HG03565 (cell line): ENCODE measurements around the gene ABCA1.

Experiments used
- ATAC-seq: cut with Tn5 transposase; IDR thresholded peaks from one replicate; pipeline ENCODE4 v1.9.1; 2021; ENCODE audit warnings: mild to moderate bottlenecking, moderate library complexity; ENCODE audit not compliant: unreplicated experiment

The ABCA1 gene

GRCh38 chr9:104805441-104805840 is 122.5 kb downstream of the ABCA1 start:
- no peak for ATAC-seq

- no peak for ATAC-seq
Observed at GRCh38 chr9:104802906-104803305, 125.0 kb downstream of the ABCA1 start.

DNA sequence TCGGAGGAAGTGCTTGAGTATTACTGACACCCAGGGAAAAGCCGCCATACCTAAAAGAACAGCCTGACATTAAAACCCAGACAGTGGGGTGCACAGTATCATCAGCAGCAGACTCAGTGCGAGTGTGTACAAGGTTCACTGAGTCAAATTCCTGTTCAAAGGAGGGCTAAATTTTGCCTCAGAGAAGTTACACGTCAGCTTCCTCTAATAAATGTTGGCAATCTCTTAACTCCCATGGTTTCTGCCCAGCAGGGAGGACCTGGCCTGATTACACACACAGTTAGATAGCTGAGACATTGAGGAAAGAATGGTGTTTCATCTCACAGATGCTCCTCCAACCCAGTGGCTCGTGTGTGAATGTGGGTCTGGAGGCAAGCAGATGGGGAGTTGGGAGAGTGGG is 125.8 kb downstream of the ABCA1 start:
- no peak for ATAC-seq

DNA sequence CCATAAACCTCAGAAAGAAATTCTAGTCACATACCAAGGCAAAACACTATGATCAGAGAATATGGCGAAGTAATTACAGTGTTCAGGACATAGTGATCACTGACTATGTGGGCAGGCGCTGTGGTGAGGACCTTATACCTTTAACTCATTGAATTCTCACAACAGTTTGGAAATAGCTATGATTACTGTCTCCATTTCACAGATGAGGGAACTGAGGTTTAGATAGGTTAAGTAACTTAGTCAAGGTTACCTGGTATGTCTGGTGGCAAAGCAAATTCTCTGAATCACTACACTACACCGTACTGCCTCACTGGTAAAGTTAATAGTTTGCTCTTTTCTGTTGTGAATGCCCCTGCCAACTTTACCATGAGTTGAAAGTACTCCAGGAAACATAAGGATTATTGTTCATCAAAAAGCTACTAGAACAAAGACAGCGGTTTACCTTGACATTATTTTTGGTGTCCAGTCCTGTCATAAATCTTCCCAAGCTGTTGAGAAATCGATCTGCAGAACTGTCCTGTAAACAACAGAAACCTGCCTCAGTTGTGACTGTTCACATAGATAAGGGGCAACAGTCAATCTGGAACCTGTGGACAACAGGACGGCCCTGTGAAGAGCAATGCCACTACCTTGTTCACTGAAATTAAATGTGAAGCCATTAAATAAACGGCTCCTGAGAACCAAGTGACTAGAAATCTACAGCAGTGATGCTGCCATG is 127.7 kb downstream of the ABCA1 start:
- no peak for ATAC-seq

DNA sequence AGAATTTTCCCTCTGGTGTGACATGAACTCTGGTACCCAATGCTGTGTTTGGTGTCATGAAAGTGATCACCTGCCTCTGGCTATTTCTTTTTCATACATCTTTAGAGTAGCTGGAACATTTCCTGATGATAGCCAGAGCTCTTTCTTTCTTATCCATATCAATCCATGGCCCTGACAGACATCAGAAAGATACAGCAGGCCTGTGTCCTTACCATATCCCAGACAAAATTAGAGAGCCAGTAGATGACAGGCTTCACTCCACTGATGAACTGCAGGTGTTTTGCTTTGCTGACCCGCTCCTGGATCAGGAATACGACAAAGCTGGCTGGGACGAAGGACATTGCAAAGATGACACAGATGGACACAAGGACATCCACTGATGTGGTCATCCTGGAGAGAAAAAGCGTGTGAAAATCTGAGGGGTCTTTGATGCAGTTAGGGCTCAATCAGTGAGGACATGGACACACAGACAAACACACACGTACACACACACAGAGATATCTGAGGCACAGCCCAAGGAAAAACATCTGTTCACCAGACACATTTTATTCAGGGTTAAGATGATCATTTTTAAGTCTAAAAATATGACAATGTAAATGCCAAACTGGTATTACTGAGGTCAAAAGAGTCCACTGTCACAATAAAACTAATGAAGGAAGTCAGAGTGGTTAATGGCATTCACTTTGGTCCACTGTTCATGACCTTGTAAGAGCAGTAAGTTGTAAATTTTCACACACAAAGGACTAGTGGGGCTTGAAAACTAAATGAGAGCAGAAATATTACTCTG is 129.6 kb downstream of the ABCA1 start:
- no peak for ATAC-seq

- ATAC-seq = no peak
Observed at GRCh38 chr9:104795857-104796256, 132.1 kb downstream of the ABCA1 start.

DNA sequence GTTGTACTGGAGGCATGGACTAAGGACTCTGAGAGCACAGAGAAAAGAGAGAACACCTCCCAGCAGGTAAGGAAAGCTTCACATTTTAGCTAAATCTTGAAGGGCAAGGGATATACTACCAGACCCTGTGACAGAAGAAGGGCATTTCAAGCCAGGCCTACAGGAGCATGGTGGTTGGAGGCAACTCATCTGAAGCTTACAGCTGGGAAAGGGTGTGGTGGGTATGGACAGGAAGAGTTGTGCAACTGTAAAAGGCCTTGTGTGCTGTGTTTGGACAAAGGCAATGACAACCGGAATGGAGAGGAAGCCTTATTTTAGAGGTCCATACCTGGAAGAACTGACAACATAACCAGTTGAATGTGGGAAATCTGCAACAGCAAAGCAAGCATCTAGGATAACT is 132.9 kb downstream of the ABCA1 start:
- no peak for ATAC-seq

DNA sequence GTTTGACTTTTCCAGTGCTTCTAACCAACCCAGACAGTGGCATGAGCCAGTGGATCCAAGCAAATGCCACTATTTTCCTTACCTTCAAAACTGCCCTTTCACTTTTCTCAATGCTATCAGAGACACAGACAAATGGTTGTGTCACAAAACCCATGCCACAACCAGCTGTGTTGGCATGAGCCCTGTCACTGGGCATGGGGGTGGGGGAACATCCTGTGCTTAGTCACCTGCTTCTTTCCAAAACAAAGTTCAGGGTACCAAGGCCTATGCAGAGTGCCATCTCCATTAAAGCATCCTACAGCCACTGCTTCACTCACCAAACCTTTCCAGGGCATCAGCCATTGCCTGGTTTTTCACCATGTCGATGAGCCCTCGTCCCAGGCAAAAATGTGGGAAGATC is 133.9 kb downstream of the ABCA1 start:
- no peak for ATAC-seq

DNA sequence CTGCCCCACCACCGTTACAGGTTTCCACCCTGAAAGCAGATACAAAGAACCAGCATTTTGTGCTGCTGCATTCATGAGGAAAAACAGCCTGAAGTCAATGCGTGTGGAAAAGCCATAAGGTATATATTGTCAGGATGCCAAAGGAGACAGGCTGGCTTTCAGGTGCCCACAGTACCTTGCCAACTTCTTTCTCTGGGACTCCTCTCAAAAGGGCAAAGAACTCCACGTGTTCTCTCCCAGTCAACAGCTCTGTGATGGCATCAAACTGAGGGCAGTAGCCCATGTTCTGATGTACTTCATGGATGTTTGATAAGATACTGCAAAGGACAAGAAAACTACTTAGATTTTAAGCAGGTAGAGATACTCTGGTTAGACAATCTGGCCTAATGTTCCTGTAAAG is 139.7 kb downstream of the ABCA1 start:
- ATAC-seq = no peak

DNA sequence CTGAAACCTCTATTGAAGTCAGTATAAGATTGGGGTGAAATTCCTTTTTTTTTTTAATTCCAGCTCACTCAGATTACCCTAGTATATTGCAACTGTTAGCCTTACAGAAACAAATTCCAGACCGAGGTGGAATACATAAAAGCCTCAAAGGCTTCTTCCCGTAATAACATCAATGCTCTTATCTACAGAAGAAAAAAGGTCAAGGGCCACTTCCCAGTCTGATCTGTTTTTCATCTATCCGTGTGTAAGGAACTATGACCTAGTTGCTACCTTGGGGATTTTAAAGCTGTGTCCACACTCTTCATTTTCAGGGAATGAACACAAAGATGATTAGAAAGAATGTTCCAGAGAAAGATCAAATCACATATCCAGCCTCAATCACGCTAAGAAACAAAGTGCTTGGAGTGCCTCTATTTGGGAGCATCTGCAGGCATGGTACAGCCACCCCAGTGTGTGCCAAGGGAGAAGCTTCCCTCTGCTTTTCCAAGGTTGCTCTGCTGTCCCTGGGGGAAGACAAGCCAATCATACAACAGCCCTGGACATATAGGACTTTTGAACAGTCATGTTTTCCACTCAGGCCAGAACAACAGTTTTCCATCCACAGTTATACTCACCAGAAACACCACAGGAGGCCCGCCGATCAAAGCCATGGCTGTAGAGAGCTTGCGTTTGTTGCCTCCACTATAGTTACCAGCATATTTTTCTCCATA is 140.5 kb downstream of the ABCA1 start:
- ATAC-seq = no peak

GRCh38 chr9:104786293-104786692 is 141.7 kb downstream of the ABCA1 start:
- no peak for ATAC-seq

GRCh38 chr9:104784098-104784497 is 143.9 kb downstream of the ABCA1 start:
- ATAC-seq = peak; percentile 77

DNA sequence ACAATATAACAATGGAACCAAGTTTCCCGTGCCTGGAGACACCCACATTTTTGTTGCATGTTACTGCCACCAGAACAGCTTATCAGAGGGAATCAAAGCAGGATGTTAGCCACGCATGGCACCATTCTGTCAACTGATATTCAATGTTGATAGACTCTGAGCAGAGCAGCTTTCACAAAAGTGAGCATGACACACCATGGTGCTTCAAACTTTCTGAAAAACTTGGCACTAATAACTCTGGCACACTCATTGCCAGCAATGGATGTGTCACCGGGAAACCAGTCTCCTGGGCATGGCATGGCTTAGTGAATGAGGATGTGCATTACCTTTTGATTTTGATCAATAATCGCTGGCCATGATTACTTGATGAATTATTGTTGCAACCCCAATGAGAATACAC is 144.4 kb downstream of the ABCA1 start:
- no peak for ATAC-seq

DNA sequence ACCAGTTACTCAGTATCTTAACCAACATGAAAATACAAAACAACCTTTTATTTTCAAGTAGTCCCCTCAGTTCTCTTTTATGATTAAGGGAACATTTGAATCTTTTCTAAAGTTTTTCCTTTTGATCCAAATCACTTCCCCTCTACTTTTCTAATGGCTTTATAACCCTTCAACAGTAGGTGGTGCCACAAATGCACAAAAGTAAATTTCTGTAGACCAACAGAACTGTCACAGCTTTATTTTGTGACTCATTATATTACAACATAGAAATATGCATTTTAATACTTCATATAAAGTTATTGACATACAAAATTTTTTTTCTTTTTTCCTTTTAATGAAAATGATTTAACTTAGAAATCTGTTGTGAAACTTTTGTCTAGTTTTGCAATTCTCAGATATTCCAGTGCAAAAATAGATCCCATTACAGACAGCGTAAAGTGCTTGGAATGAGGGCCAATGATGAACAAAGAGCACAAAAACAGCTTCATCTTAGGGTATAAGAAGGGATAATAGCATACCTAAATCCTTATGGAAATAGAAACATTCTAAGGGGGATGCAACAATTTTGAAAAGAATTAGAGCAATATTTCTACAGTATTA is 147.1 kb downstream of the ABCA1 start:
- peak; percentile 34 for ATAC-seq

DNA sequence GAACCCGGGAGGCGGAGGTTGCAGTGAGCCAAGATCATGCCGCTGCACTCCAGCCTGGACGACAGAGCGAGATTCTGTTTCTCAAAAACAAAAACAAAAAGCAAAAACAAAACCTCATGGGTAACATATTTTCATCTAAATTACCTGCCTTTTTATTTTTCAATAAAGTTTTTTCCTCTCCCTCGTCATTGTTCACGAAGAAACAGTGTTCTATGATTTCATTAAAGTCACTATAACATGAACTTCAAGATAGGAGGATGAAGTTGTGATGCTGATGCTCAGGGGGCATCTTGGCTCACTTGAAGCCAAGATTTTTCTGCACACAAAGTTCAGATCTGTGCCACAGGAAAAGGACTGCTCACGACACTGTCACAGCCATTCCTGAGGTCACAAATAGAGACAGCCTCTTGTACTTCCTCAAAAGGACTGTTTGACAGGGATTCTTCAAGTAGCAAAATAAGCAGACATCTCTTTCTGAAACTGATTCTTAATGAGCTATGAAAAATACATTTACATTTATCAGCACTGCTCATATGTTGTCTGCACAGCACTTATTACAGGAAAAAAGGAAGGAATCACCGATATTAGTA is 147.9 kb downstream of the ABCA1 start:
- no peak for ATAC-seq

DNA sequence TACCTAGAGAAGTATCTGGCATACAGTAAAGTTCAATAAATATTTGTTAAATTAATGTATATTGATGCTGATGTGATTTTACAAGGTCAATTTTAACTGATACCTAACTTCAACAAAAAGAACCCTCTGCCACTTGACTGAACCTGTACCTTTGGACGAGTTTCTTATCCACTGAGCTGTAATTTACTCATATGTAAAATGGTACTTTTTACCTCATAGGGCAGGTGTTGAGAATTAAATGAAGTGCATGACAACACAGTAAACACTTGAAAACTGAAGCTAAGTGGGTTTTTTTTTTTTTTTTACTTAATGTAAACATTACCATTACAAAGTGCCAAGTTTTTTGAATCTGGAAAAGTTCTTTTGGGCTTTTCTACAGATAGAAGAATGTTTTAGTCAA is 148.6 kb downstream of the ABCA1 start:
- no peak for ATAC-seq

GRCh38 chr9:104778802-104779201 is 149.2 kb downstream of the ABCA1 start:
- no peak for ATAC-seq

DNA sequence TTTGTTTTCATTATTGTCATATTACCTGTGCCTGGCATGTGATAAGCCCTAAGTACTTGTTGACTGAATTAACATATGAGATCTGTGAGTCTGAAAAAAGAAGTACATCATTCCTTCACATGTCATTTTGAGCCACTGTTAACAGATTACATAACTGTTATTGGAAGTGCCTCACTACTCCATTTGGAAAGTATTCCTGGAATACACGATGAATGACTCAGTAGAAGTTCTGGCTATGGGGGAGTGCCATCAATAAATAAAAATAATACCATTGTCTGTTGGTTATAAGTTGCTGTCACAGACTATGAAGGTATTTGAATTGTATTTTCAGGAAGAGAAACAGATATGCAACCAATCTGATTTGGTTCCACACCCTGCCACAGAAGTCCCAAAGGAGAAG is 151.2 kb downstream of the ABCA1 start:
- ATAC-seq = no peak

DNA sequence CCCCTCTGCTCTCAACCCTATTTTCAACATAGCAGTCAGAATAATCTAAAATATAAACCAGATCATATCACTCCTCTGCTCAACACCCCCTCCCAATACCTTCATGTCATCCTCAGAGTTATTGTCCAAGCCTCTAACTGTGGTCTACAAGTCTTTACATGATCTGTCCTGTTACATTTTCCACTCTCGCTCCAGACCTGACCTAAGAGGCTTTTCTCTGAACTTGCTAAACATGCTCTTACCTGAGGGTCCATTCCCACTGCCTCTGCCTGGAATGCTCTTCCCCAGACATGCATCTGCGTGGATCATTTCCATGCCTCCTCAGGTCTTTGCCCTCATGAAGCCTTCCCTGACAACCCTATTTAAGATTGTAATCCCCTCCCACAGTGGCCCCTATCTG is 152.0 kb downstream of the ABCA1 start:
- ATAC-seq = no peak

DNA sequence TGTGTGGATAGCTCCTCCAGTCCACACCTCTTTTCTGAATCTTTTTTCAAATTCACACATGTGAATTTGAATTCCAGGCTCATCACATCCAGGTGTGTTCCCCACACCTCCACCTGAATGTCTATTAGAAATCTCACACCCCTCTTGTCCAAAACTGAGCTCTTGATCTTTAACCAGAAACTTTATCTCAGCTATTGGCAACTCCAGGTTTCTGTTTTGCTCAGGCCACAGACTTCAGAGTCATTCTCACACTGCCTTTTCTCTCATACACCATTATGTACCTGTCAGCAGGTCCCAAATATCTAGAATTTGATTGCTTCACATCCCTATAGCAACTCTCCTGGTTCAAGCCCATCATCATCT is 152.4 kb downstream of the ABCA1 start:
- peak; percentile 48 for ATAC-seq
